H1 (cell line): Measurements from ENCODE around the gene TEKT4. TPM values are rescaled to one million over a fixed set of nuclear protein-coding genes. Genes with fewer than 3 reads are reported as not detected.

Source experiments
- CTCF ChIA-PET: fragments of 300-600 bp; sonication (Branson Sonifier 250); formaldehyde crosslinking; loops from one replicate; lab custom pipeline; 2021; ENCODE audit not compliant: partially characterized antibody; lab: Charles Lee
- POLR2A ChIA-PET: fragments of 300-600 bp; sonication (Branson Sonifier 250); formaldehyde crosslinking; loops from one replicate; lab custom pipeline; 2021; ENCODE audit warnings: inconsistent platforms; ENCODE audit not compliant: partially characterized antibody; lab: Charles Lee
- DNase-seq, 2 experiments: peaks; one replicate each; pipeline versions ENCODE4 v3.0.0 to v3.0.0-alpha.2; 2010 to 2022; ENCODE audit warnings: low spot score in 2 of 2, low read depth in 1 of 2, mixed read lengths in 1 of 2
- FAIRE-seq: peaks from 2 replicates; lab custom pipeline; 2011; peaks lifted over from hg19 to GRCh38; lab: Jason Lieb, UNC
- H2AFZ ChIP-seq: 2 replicates; pipeline ENCODE4 v1.8.1; 2012; ENCODE audit warnings: low read length, inconsistent platforms
- H2AK5ac ChIP-seq: 2 replicates; pipeline ENCODE4 v1.6.1; 2013; ENCODE audit warnings: low read depth, low read length
- H2BK120ac ChIP-seq: replicated peaks from 2 replicates; pipeline ENCODE3; 2013; ENCODE audit warnings: low read depth, low read length, inconsistent platforms
- H2BK12ac ChIP-seq: 2 replicates; pipeline ENCODE4 v1.6.1; 2013; ENCODE audit warnings: low read depth, low read length
- H2BK15ac ChIP-seq: 2 replicates; pipeline ENCODE4 v1.6.1; 2013; ENCODE audit warnings: low read length
- H2BK20ac ChIP-seq: 2 replicates; pipeline ENCODE4 v1.6.1; 2013; ENCODE audit warnings: low read length
- H2BK5ac ChIP-seq: 2 replicates; pipeline ENCODE4 v1.6.1; 2013; ENCODE audit warnings: low read depth, low read length
- H3K14ac ChIP-seq: 2 replicates; pipeline ENCODE4 v1.6.1; 2013; ENCODE audit warnings: inconsistent platforms; ENCODE audit not compliant: insufficient read length
- H3K18ac ChIP-seq: 2 replicates; pipeline ENCODE4 v1.6.1; 2013; ENCODE audit warnings: low read length; ENCODE audit errors: extremely low read depth
- H3K23ac ChIP-seq: 2 replicates; pipeline ENCODE4 v1.6.1; 2013; ENCODE audit warnings: inconsistent platforms; ENCODE audit not compliant: insufficient read length
- H3K23me2 ChIP-seq: 2 replicates; pipeline ENCODE4 v1.6.1; 2013; ENCODE audit warnings: low read depth, low read length
- H3K27ac ChIP-seq: 2 replicates; pipeline ENCODE4 v1.6.1; 2011; ENCODE audit warnings: low read depth, low read length, inconsistent platforms
- H3K27me3 ChIP-seq, 4 experiments: replicated peaks in 1 of 4; 1 replicate in 1 of 4; 2 replicates in 3 of 4; pipeline versions ENCODE4 v1.6.1 to v1.8.1; 2011 to 2013; ENCODE audit warnings: low read length in 3 of 4, mild to moderate bottlenecking in 3 of 4, inconsistent platforms in 2 of 4, mixed read lengths in 2 of 4, moderate library complexity in 1 of 4; ENCODE audit not compliant: control insufficient read depth in 3 of 4, insufficient read depth in 3 of 4; ENCODE audit errors: extremely low read depth in 1 of 4
- H3K36me3 ChIP-seq, 4 experiments: 2 replicates each; pipeline versions ENCODE4 v1.6.1 to v1.8.1; 2011 to 2013; ENCODE audit warnings: mild to moderate bottlenecking in 4 of 4, low read length in 3 of 4, moderate library complexity in 2 of 4, control low read depth in 1 of 4, inconsistent platforms in 1 of 4; ENCODE audit not compliant: insufficient read depth in 4 of 4, control insufficient read depth in 2 of 4
- H3K4ac ChIP-seq: replicated peaks from 2 replicates; pipeline ENCODE3; 2013; ENCODE audit warnings: low read length, low read depth, mixed read lengths, inconsistent platforms; ENCODE audit not compliant: insufficient read length
- H3K4me1 ChIP-seq, 4 experiments: replicated peaks in 1 of 4; 1 replicate in 1 of 4; 2 replicates in 3 of 4; pipeline versions ENCODE4 v1.6.1 to v1.8.1; 2011 to 2013; ENCODE audit warnings: low read length in 3 of 4, inconsistent platforms in 2 of 4, mixed read lengths in 1 of 4; ENCODE audit not compliant: insufficient read depth in 4 of 4, control insufficient read depth in 3 of 4
- H3K4me2 ChIP-seq, 2 experiments: 2 replicates each; pipeline versions ENCODE4 v1.6.1 to v1.8.1; 2011 to 2013; ENCODE audit warnings: low read depth in 2 of 2, low read length in 2 of 2, control low read depth in 1 of 2, inconsistent platforms in 1 of 2, mild to moderate bottlenecking in 1 of 2; ENCODE audit not compliant: insufficient read depth in 1 of 2
- H3K4me3 ChIP-seq, 4 experiments: fragments of 200-600, 300-600 bp in 1 of 4; sonication (generic), shearing (Covaris generic), sonication (Bioruptor Twin) in 1 of 4; 2 replicates each; pipeline versions ENCODE4 v1.5.1 to v1.8.1; 2011 to 2016; ENCODE audit warnings: low read length in 4 of 4, low read depth in 3 of 4, control low read depth in 2 of 4, inconsistent platforms in 2 of 4, mild to moderate bottlenecking in 2 of 4, mixed read lengths in 1 of 4, moderate library complexity in 1 of 4; ENCODE audit not compliant: insufficient read depth in 2 of 4; ENCODE audit errors: extremely low read depth in 1 of 4
- H3K56ac ChIP-seq: replicated peaks from 2 replicates; pipeline ENCODE3; 2013; ENCODE audit warnings: low read depth, mild to moderate bottlenecking, mixed read lengths, low read length, inconsistent platforms; ENCODE audit not compliant: insufficient read length
- H3K79me1 ChIP-seq: 2 replicates; pipeline ENCODE4 v1.6.1; 2013; ENCODE audit warnings: low read depth, low read length, control low read depth
- H3K79me2 ChIP-seq, 2 experiments: 2 replicates each; pipeline versions ENCODE4 v1.6.1 to v1.8.1; 2012 to 2013; ENCODE audit warnings: low read length in 2 of 2, mild to moderate bottlenecking in 2 of 2, inconsistent platforms in 1 of 2; ENCODE audit not compliant: insufficient read depth in 2 of 2, control insufficient read depth in 1 of 2
- H3K9ac ChIP-seq, 4 experiments: replicated peaks in 1 of 4; 1 replicate in 1 of 4; 2 replicates in 3 of 4; pipeline versions ENCODE4 v1.6.1 to v1.8.1; 2011 to 2013; ENCODE audit warnings: low read depth in 3 of 4, low read length in 3 of 4, control low read depth in 2 of 4, mild to moderate bottlenecking in 2 of 4, moderate library complexity in 2 of 4, inconsistent platforms in 1 of 4; ENCODE audit errors: extremely low read depth in 1 of 4
- H3K9me3 ChIP-seq, 2 experiments: 2 replicates each; pipeline versions ENCODE4 v1.6.1 to v1.8.1; 2012 to 2013; ENCODE audit warnings: mild to moderate bottlenecking in 2 of 2, moderate library complexity in 2 of 2, control low read depth in 1 of 2, inconsistent platforms in 1 of 2, low read depth in 1 of 2, low read length in 1 of 2, mixed read lengths in 1 of 2; ENCODE audit not compliant: insufficient read depth in 2 of 2
- H4K20me1 ChIP-seq, 2 experiments: replicated peaks in 1 of 2; 2 replicates each; pipeline versions ENCODE3 to v1.8.1; 2011 to 2013; ENCODE audit warnings: inconsistent platforms in 2 of 2, low read length in 2 of 2, mild to moderate bottlenecking in 1 of 2; ENCODE audit not compliant: insufficient read depth in 2 of 2, control insufficient read depth in 1 of 2
- H4K5ac ChIP-seq: 2 replicates; pipeline ENCODE4 v1.6.1; 2013; ENCODE audit warnings: low read length, low read depth, mixed read lengths, inconsistent platforms; ENCODE audit not compliant: insufficient read length
- H4K8ac ChIP-seq: 2 replicates; pipeline ENCODE4 v1.8.0; 2013; ENCODE audit warnings: mild to moderate bottlenecking, moderate library complexity, low read length, inconsistent platforms; ENCODE audit not compliant: insufficient read depth; ENCODE audit errors: extremely low read depth
- H4K91ac ChIP-seq: replicated peaks from 2 replicates; pipeline ENCODE3; 2013; ENCODE audit warnings: low read length, mixed read lengths, inconsistent platforms; ENCODE audit not compliant: insufficient read length
- CEBPB ChIP-seq: IDR thresholded peaks from 2 replicates; pipeline ENCODE4 v1.6.1; 2012; ENCODE audit warnings: low read depth, low read length
- CREB1 ChIP-seq: IDR thresholded peaks from 2 replicates; pipeline ENCODE4 v1.6.1; 2012; ENCODE audit warnings: inconsistent platforms
- EP300 ChIP-seq, 2 experiments: IDR thresholded peaks; 1 replicate in 1 of 2; 2 replicates in 1 of 2; pipeline ENCODE4 v1.6.1; 2011 to 2012; ENCODE audit warnings: low read depth in 2 of 2, low read length in 2 of 2, mild to moderate bottlenecking in 2 of 2, borderline replicate concordance in 1 of 2, inconsistent platforms in 1 of 2, moderate library complexity in 1 of 2
- FOSL1 ChIP-seq: IDR thresholded peaks from 2 replicates; pipeline ENCODE4 v1.6.1; 2011; ENCODE audit warnings: mild to moderate bottlenecking, low read depth, low read length, moderate library complexity; ENCODE audit not compliant: insufficient read depth
- GTF2F1 ChIP-seq: IDR thresholded peaks from 2 replicates; pipeline ENCODE4 v1.6.1; 2012; ENCODE audit warnings: low read depth, low read length, improper control_type of control experiment, borderline replicate concordance
- HDAC6 ChIP-seq: IDR thresholded peaks from one replicate; pipeline ENCODE4 v1.7.1; 2012; ENCODE audit warnings: low read depth, mild to moderate bottlenecking, inconsistent platforms, low read length, moderate library complexity
- KDM4A ChIP-seq: IDR thresholded peaks from one replicate; pipeline ENCODE4 v1.7.1; 2012; ENCODE audit warnings: low read depth, mild to moderate bottlenecking, moderate library complexity, low read length, inconsistent platforms; ENCODE audit not compliant: severe bottlenecking
- PHF8 ChIP-seq: fragments of 200-600 bp; sonication (generic); conservative IDR thresholded peaks from 2 replicates; pipeline ENCODE4 v1.7.1; 2012; ENCODE audit warnings: low read depth, mild to moderate bottlenecking, inconsistent platforms, low read length, moderate library complexity
- POLR2A ChIP-seq, 2 experiments: IDR thresholded peaks; 1 replicate in 1 of 2; 2 replicates in 1 of 2; pipeline ENCODE4 v1.6.1; 2011; ENCODE audit warnings: low read depth in 2 of 2, low read length in 2 of 2, mild to moderate bottlenecking in 2 of 2; ENCODE audit errors: control extremely low read depth in 1 of 2
- POLR2AphosphoS5 ChIP-seq: IDR thresholded peaks from 2 replicates; pipeline ENCODE4 v1.6.1; 2011; ENCODE audit warnings: low read depth, low read length
- POU5F1 ChIP-seq: IDR thresholded peaks from 2 replicates; pipeline ENCODE4 v1.6.1; 2011; ENCODE audit warnings: low read depth, mild to moderate bottlenecking, low read length, moderate library complexity
- RNF2 ChIP-seq: fragments of 200-900, 300-1000 bp; sonication (generic); IDR thresholded peaks from 2 replicates; pipeline ENCODE4 v1.7.1; 2016; ENCODE audit warnings: borderline replicate concordance, low read depth, mild to moderate bottlenecking, antibody characterized with exemption, low read length; ENCODE audit not compliant: poor library complexity, severe bottlenecking; ENCODE audit errors: missing control alignments
- SP2 ChIP-seq: IDR thresholded peaks from 2 replicates; pipeline ENCODE4 v1.6.1; 2012; ENCODE audit warnings: mild to moderate bottlenecking, low read length, inconsistent platforms
- SUZ12 ChIP-seq: fragments of 200-600 bp; sonication (generic); IDR thresholded peaks from 2 replicates; pipeline ENCODE4 v1.6.1; 2012; ENCODE audit warnings: mild to moderate bottlenecking, inconsistent platforms, low read length, moderate library complexity, mixed read lengths
- WGBS, 2 experiments: shearing (Covaris generic) in 1 of 2; methylation state at CpG; one replicate each; pipeline versions ENCODE4 v1.1.6 to v1.1.7; 2013 to 2015; ENCODE audit warnings: low lambda C conversion rate in 2 of 2, mixed read lengths in 2 of 2, inconsistent platforms in 1 of 2, low coverage in 1 of 2, missing lambda C conversion rate in 1 of 2; ENCODE audit not compliant: insufficient replicate concordance in 2 of 2, insufficient coverage in 1 of 2, insufficient read length in 1 of 2; ENCODE audit errors: extremely low coverage in 1 of 2, missing lambda C conversion rate in 1 of 2; 5-methylcytosine and 5-hydroxymethylcytosine counted together
- polyA plus RNA-seq, 7 experiments: library from polyadenylated mRNA; depleted of rRNA in 3 of 7; stranded (reverse) in 5 of 7; unstranded in 2 of 7; fragments of >200 nt in 5 of 7; fragments of 200-250 nt in 2 of 7; gene quantifications; 1 replicate in 5 of 7; 2 replicates in 1 of 7; 4 replicates in 1 of 7; pipeline versions ENCODE4 v1.2.1 to v1.2.3, GENCODE V29; 2011 to 2013; ENCODE audit warnings: missing spikeins in 2 of 7, mixed read lengths in 2 of 7
- total RNA-seq: library from RNA; stranded (reverse); fragmentation: NEBNext Ultra II Directional; extraction: Animal tissue kit (Norgen Biotek cat#: 25700); gene quantifications from 2 replicates; pipeline ENCODE4 v1.2.1, GENCODE V29; 2021

TEKT4 gene
- total and polyA plus RNA-seq, 2 of the 8 experiments (the other 6 are each of a cell fraction or from before 2014, with no cell fraction given) = not detected

DNA sequence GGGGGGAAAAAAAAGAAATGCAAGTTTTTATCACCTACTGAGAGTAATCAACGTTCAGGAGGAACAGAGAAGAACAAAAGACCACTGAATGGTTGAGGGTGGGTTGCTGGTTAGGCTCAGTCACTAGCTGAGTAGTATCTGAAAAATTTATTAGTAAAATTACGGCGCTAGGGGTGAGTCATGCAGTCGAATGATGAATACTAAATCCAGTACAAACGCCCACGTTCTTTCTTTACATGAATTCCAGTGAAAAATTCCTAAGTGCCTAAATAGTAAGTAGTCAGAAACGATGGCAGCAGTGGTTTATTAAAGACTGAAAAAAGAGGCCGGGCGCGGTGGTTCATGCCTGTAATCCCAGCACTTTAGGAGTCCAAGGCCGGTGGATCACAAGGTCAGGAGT lies 52.0 kb downstream of the TEKT4 start:
- H2BK12ac ChIP-seq = no peak overlapping the region
- no peaks in the 10 kb centered on the region for H4K20me1 ChIP-seq
- H3K14ac ChIP-seq = no peak overlapping the region
- H3K27me3 ChIP-seq = no peaks in the 10 kb centered on the region
- no peak overlapping the region for H2AFZ ChIP-seq
- no peak overlapping the region for H3K4me2 ChIP-seq
- no peak overlapping the region for H3K9ac ChIP-seq
- H3K23me2 ChIP-seq = no peaks in the 10 kb centered on the region
- no peak overlapping the region for H2BK20ac ChIP-seq
- no peak overlapping the region for H2BK120ac ChIP-seq
- H2BK5ac ChIP-seq = no peak overlapping the region
- WGBS, 2 experiments = 86% methylated on average over 11 of the region's 11 CpGs; no CpG with 5 or more reads in 1 of the 2 experiments
- no peak overlapping the region for H4K5ac ChIP-seq
- H4K8ac ChIP-seq = no peak overlapping the region
- H4K91ac ChIP-seq = no peak overlapping the region
- DNase-seq = no peak
- no peak for TF ChIP-seq SUZ12
- TF ChIP-seq POLR2AphosphoS5 = no peak
- TF ChIP-seq HDAC6 = no peak
- no peak for TF ChIP-seq SP2
- TF ChIP-seq CEBPB = no peak
- TF ChIP-seq RNF2 = no peak
- no peak for TF ChIP-seq POLR2A (IDR thresholded peaks at IDR 0.05; ENCODE audit: control extremely low read depth in 1 of 2, low read depth in 2 of 2, low read length in 2 of 2)
- no peak for TF ChIP-seq POU5F1
- no peak for TF ChIP-seq CREB1
- no peak for TF ChIP-seq GTF2F1
- TF ChIP-seq FOSL1 = no peak
- TF ChIP-seq KDM4A = no peak
- TF ChIP-seq PHF8 = no peak
- TF ChIP-seq EP300 (IDR thresholded peaks at IDR 0.05; ENCODE audit: borderline replicate concordance in 1 of 2, low read depth in 2 of 2, low read length in 2 of 2) = no peak
- TF ChIP-seq, all 59 proteins: peak for 0
- no peak for FAIRE-seq
- Histone ChIP-seq H3K36me3 (no peaks in the 10 kb centered on the region), H2BK15ac (no peak overlapping the region), H3K56ac (no peak overlapping the region), H3K79me2 (no peaks in the 10 kb centered on the region), H3K4ac (no peak overlapping the region), H3K23ac (no peak overlapping the region), H3K4me1 (no peaks in the 10 kb centered on the region), H3K9me3 (peaks cover 34 to 65% of the 10 kb centered on the region in 2 experiments), H3K27ac (no peak overlapping the region), H3K18ac (no peak overlapping the region), H2AK5ac (no peak overlapping the region), H3K79me1 (no peaks in the 10 kb centered on the region), H3K4me3 (no peak overlapping the region)
- ChIA-PET POLR2A (no interaction called here), CTCF (no interaction called here)
